HG03159 (cell line): ENCODE results near the gene ZNF346.
"Not testable (repeated sequence)": the region's sequence is repeated elsewhere in the genome, so short reads cannot be mapped to it uniquely, and the experiment has no call there.

Experiments
- ATAC-seq: cut with Tn5 transposase; IDR thresholded peaks from one replicate; pipeline ENCODE4 v1.9.1; 2021; ENCODE audit warnings: mild to moderate bottlenecking, moderate library complexity; ENCODE audit not compliant: unreplicated experiment

The ZNF346 gene

DNA sequence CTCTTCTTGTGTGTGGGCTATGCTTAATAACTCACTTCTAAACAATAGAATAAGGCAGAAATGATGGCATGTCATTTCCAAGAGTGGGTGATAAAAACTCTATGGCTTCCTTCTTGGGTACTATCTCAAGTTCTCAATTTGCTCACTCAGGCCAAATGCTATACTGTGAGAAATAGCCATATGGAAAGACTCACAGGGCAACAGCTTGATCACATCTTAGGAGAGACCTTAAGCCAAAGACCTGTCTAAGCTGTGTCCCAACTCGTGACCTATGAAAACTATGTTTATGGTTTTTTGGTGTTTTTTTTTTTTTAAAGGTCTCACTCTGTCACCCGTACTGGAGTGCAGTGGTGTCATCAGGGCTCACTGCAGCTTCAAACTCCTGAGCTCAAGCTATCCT is 13.8 kb upstream of the ZNF346 start:
- ATAC-seq = no peak

DNA sequence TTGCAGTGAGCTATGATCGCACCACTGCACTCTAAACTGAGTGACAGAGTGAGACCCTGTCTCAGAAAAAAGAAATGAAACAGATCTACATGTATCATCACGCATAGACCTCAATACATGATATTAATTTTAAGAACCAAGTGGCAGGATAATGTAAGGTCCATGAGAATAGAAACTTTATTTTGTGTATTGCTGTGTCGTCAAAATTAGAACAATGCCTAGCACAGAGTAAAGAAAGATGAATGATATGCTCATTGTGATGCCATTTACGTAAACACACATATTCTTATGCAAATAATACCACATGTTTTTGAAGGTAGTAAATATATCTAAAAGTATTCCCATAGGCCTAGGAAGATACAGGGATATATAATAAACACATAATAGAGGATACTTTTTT is 12.3 kb upstream of the ZNF346 start:
- ATAC-seq = no peak

DNA sequence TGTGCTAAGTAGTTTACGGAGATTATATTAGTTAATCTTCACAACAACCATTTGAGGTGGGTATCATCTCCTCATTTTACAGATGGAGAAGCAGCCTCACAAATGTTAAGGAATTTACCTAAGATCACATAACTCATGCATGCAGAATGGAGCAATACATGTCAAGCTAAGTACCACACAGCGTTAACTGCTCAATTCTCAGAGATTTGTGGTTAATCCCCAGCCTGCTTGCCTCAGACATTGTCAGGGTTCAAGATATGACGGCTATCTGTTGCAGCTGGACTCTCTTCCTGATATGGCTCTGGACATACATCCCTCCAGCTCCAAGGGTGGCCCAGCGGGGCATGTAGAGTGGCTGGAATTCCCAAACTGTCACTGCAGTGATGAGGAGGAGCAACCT is 7.3 kb upstream of the ZNF346 start:
- no peak for ATAC-seq

DNA sequence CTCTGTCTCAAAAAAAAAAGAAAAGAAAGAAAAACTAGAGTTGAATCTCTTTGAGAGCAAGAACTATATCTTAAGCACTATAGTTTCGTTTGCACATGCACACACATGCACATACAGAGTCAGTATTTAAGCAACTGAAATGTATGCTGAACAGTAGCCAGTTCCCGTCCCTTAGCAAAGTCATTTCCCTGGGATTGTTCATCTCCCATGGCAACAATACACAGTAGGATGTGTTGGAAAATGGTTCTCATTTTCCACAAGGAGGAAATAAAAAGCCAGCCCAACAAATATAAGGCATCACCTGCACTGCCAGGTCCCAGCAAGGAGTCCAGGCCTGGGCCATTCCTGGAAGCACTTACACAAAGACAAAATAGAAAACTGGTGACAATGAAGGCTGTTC is 4.2 kb upstream of the ZNF346 start:
- no peak for ATAC-seq

DNA sequence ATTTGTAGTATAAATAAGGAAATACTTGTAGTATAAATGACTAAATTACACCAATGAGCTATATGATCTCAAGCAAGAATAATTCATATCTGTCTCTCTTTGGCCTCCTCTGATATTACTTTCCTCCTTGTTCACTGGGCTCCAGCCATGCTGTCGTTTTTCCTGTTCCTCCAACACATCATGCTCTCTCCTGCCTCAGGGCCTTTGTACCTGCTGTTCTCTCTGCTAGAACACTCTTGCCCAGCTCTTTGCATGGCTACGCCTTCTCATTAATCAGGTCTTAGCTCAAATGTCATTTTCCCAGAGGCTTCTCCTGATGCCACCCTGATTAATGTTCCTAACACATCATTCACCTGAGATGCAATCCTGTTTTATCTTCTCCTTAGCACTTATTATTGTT is 2.5 kb upstream of the ZNF346 start:
- no peak for ATAC-seq

DNA sequence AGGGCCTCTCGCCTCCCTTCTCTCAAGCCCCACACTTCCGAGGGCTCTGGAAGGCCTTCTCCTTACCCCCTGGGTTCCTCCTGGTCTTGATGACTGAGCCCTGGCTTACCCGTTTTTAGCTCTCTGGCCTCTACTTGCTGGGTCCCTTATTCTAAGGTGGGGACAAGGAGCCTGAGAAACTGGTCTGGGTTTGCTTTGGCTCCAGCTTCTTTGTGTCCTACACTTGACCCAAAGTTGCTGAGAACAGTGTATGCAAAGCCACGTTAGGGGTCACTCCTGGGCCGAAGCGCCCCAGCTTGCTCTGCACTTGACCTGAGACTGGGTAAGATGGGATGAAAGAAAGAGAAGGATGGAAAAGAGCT is 788 bp downstream of the ZNF346 start:
- ATAC-seq = peak; percentile 26

DNA sequence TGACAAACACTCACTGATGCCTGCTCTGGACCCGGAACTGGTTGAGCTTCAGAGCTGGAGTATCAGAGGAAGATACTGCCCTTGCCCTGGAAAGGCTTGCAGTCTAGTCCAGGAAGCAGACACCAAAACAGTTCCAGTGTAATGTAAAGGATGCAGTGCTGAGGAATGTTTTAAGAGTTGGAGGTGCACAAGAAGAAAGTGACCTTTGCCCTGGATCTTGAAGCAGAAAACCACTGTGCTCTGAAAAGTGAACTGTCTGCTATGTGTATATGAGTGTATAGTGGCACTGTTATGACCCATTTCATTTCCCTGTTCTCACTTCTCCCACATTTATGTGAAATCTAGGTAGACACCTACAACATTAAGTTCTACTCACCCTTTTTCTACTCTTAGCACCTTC is 2.1 kb downstream of the ZNF346 start:
- ATAC-seq = no peak

DNA sequence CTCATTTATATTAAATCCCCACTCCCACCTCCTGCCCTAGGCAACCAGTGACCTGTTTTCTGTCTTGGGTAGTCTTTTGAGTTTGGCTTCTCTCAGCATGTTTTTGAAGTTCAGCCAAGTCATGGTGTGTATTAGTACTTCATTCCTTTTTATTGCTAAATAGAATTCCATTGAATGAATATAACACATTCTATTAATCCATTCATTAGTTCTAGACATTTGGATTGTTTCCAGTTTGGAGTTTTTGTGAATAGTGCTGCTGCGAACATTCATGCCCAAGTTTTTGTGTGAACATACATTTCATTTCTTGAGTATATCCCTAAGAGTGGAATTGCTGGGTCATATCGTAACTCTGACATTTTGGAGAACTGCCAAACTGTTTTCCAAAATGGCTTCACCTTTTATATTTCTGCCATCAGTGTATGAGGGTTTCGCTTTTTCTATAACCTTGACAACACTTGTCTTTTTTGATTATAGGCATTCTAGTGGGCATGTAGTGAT is 2.7 kb downstream of the ZNF346 start:
- no peak for ATAC-seq

DNA sequence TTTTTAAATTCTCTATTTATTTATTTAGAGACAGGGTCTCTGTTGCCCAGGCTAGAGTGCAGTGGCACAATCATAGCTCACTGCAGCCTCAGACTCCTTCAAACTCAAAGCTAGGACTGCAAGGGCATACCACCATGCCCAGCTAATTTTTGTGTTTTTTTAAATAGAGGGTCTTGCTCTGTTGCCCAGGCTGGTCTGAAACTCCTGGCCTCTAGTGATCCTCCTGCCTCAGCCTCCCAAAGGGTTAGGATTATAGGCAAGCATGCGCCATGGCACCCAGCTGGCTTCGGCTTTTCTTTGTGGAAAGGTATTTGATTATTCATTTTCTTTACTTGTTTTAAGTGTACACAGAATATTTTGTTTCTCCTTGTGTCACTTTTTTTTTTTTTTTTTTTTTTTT is 5.2 kb downstream of the ZNF346 start:
- ATAC-seq = no peak

DNA sequence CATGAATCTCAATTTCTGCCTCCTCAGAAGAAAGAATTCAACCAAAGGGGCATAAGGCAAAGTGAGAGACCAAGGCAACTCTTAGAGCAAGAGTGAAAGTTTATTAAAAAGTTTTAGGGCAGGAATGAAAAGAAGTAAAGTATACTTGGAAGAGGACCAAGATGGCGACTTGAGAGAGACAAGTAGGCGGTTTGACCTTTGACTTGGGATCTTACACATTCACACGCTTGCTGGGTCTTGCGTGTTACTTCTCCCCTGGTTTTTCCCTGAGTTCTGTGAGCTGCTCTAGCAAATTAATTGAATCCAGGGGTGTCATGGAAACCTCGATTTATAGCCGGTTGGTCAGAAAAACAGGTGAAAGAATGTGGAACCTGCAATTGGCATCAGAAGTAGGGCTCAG is 7.0 kb downstream of the ZNF346 start:
- no peak for ATAC-seq

DNA sequence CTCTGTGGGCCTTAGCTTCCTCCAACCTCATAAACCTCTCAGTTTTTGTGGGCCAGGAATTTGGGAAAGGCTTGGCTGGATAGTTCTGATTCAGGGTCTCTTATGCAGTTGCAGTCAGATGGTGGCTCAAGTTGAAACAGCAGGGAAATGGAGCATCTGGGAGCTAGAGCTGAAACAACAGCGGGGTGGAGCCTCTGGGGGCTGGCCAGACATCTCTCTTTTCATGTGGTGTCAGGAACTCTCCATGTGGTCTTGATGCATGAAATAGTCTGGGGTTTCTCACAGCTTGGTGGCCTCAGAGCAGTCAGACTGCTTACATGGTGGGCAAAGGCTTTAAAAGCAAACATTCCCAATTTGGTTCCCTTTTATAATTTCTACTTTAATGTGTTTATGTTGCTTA is 13.5 kb downstream of the ZNF346 start:
- ATAC-seq = no peak

DNA sequence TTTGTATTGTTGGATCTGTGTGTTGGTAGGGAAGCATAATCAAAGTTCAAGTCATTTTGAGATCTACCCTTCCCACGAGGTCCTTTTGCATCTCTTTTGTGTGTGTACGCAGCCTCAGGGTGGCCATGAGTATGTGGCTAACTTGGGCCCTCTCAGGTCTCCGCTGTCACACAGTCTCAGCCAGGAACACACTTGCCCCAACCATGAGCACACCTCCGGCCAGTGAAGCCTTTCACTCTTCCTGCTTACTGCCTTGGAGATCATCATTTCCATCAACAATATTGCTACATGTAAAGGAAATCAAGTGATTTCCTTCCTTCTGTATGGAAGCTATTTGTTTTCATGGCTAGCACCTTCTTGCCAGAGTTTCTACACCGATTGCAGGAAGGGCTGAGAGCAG is 13.9 kb downstream of the ZNF346 start:
- no peak for ATAC-seq

DNA sequence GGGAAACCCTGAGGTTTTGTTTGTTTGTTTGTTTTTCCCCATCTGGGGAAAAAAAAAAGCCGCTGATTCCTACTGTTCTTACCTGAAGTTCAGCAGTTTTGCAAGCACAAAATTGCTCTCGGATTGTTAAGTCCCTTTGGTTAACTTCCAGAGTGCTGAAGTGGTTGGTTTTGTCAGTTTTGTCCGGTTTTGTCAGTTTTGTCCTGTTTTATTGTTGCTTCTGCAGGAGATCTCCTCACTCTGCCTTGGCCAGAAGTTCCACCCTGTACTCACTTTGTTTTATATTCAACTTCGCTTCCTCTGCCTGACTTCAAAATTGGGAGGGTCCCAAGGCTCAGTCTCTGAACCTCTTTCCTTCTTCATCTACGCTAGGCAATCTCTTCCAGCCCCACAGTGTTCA is 14.4 kb downstream of the ZNF346 start:
- no peak for ATAC-seq

DNA sequence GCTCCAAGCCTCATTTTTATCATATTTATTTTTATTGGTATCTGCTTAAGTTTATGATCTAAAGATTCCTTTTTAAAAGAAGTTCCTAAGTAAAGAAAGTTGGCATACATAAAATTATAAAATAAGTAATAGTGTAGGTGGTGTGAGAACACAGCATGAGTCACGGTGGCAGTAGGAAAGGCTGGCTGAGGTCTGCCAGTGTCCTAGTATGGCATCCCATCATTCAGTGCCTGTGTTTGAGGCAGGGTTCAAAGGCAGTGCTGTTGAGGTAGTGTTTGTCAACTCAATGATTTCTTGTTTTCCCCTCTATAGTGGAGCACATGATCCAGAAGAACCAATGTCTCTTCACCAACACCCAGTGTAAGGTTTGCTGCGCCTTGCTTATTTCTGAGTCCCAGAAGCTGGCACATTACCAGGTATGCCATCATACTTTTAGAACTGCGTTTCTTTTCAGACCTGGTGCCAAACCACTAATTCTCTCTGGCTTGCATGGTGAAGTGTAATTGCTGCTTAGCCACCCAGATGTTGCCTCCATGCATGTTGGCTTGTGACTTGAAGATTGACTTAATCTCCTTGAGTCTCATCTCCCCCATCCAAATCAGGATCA is 18.4 kb downstream of the ZNF346 start:
- ATAC-seq = no peak

DNA sequence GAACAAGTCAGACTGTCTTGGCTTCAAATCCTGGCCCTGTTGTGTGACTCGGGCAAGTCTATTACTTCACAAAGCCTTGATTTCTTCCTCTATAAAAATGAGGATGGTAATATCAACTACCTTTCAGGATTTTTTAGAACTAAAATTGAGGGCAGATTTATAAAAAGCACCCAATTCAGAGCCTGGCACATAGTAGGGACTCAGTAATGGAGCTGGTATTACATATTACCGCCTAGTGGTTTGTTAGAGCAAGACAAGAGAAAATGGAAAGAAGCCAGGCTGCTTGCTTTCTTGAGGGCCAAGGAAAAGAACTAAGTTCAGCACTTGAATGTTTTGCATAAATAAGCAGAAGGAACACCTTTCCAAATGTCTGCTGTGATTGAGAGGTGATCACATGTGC is 19.4 kb downstream of the ZNF346 start:
- ATAC-seq = no peak

DNA sequence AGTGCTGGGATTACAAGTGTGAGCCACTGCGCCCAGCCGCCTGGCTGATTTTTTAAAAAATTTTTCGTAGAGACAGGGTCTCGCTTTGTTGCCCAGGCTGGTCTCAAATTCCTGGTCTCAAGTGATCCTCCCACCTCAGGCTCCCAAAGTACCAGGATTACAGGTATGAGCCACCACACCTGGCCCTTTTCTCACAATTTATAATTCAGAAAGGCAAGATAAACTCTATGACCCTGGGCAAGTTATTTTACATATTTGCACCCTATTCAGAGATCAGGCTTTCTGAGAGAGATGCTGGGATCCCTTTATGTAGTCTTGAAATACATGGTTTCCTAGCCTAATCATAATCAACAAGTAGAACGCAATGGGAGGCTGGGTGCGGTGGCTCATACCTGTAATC is 20.6 kb downstream of the ZNF346 start:
- no peak for ATAC-seq

DNA sequence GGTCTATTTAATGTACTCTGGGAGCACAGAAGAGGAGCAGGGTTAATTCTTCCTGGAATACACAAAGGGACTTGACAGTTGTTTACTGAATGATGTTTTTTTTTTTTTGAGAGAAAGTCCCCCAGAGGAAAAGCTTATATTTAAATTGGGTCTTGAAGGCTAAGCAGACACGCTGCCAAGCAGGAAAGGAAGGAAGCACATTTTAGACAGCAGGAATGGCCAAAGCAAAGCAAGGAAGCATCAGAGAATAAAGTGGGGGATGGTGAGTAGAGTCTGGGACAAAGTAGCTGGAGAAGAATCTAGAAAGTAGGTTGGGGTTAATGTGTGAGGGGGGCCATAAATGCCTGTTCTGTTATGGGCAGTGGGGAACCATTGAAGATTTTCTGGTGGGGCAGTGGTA is 21.5 kb downstream of the ZNF346 start:
- ATAC-seq = no peak

DNA sequence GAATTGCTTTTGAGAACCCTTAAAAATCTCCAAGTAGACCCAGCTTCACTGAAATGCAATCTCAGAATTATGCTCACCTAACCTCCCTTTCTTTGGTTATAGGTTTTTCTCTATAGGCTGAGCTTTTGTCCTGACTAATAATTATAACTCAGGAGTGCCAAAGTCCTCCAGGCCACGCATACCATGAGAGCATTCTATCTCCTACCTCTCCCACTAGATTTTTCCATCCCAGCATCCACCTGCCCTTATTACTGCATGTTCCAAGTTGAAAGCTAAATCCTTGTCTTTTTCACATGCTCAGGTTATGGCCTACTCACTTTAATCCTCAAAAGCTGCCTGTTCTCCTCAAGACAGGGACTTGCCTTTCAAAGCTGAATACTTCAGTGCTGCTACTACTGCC is 22.1 kb downstream of the ZNF346 start:
- ATAC-seq = no peak

DNA sequence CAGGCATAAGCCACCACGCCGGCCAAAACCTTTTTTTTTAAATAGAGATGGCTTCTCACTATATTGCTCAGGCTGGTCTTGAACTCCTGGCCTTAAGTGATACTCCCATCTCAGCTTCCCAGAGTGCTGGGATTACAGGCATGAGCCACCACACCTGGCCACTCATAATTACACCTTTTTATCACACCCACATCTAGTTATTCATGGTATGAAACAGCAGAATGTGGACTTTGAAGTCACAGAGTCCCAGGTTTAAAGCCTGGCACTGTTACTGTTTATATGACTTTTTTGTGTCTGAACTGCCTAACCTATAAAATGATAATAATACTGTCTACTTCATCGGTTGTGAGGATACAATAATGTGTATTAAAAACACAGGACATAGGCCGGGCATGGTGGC is 23.1 kb downstream of the ZNF346 start:
- no peak for ATAC-seq

DNA sequence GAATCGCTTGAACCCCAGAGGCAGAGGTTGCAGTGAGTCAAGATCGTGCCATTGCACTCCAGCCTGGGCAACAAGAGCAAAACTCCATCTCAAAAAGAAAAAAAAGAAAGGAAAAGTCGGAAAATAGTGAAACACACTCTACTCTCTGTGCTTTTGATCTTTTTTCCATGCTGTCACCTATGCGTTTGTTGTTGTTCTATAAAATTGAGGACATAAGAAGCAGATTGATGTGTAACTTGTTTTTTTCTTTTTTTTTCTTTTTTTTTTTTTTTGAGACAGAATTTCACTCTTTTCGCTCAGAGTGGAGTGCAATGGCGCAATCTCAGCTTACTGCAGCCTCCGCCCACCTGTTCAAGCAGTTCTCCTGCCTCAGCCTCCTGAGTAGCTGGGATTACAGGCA is 26.0 kb downstream of the ZNF346 start:
- not testable (repeated sequence) for ATAC-seq

DNA sequence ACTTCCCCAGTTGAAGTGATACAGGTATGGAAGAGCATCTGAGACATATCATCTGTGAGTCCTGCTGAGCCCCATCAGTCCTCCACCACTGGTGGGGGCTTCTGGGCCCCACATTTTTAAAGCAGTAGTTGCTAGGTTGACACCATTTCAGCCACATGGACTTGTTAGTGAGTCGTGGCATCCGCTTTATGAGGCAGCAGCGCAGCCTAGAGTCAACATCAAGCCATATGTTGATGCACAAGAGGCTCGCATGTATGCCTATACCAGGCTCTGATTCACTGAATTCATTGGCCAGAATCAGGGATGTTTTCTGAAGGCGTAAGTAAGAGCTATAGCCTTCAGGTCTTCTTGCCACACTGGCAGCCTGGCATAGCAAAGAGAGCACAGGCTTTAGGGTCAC is 26.8 kb downstream of the ZNF346 start:
- ATAC-seq = no peak

DNA sequence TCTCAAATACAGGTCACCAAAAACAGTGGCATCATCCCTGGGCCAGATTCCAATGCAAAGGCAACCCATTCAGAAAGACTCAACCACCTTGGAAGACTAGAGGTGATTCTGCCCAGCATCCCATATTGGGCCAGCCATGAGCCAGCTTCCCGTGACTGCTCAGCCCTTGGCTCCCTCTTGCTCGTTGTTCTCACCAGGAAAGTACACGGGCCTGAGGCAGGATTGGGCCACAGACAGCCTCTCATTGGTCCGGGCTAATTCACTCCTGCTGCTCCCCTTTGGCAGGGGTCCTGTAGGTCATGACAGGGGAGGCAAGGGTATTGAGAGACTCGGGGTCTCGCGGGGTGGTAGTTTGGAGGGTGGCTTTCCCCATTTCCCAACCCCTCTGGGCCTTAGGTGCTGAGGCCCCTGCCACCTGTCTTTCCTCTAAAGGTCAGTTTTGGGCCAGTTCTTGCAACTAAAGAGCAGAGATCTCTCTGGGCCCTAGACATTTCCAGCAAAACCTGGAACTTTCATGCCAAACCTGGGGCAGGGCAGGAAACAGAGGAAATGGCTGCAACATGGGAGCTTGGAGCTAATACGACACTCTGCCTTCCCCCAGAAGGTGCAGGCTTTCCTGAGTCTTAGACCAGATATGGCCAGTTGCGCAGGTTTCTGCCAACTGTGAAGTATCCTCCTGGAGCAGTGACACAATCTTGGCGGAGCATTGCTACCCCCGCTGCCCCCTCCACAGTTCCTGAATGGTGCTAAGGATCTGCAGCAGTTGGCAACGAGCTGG is 42.2 kb downstream of the ZNF346 start:
- no peak for ATAC-seq

DNA sequence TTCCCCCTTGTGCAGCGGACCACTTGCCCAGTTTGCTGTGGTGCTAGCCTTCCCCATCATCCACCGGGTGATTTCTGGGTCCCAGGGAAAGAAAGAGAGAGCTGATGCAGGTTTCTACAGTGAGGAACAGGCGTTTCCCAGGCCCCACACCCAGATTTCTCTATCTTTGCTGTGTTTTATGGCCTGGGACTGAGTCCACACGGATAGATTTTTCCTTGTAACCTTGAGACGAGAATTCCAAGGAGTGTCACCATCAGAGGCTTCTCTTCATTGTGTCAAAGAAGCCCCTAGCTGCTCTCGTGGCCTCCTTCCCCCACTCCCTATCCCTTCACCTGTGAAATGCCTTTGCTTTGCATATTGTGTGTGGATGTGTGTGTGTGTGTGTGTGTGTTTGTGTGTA is 43.0 kb downstream of the ZNF346 start:
- ATAC-seq = no peak
